GM12878 (cell line): ENCODE measurements around the gene SLC4A8. TPM values are rescaled to one million over a fixed set of nuclear protein-coding genes. Genes with fewer than 3 reads are reported as not detected.

Experiments used
- ATAC-seq: fragments of 200-7000 bp; cut with Tn5 transposase; 3 replicates; pipeline ENCODE4 v1.9.1; 2020; ENCODE audit warnings: mild to moderate bottlenecking, moderate library complexity
- BruUV-seq: library from RNA; stranded (reverse); fragments of 400-500 nt; replicated peaks from 2 replicates; lab custom pipeline; 2021; lab: Mats Ljungman, UMichigan
- CTCF ChIA-PET: fragments of 300-600 bp; sonication (Branson Sonifier 250); formaldehyde crosslinking; extraction: SDS; loops from one replicate; lab custom pipeline; 2021; ENCODE audit warnings: inconsistent platforms; lab: Yijun Ruan, JAX
- POLR2A ChIA-PET: fragments of 350-600 bp; formaldehyde crosslinking; extraction: SDS; loops from one replicate; lab custom pipeline; 2021; ENCODE audit warnings: inconsistent platforms; lab: Charles Lee
- RAD21 ChIA-PET: fragments of 300-600 bp; sonication (Branson Sonifier 250); formaldehyde crosslinking; loops from one replicate; lab custom pipeline; 2023; ENCODE audit warnings: antibody characterized with exemption; ENCODE audit not compliant: unreplicated experiment; lab: Charles Lee
- SMC1A ChIA-PET: fragments of 300-600 bp; sonication (Branson Sonifier 250); formaldehyde crosslinking; loops from one replicate; lab custom pipeline; 2023; ENCODE audit not compliant: unreplicated experiment, uncharacterized antibody; lab: Charles Lee
- DNase-seq: peaks from one replicate; pipeline ENCODE4 v3.0.0-alpha.2; 2011; ENCODE audit warnings: low read depth, low spot score
- FAIRE-seq: peaks from 3 replicates; lab custom pipeline; 2011; peaks lifted over from hg19 to GRCh38; lab: Jason Lieb, UNC
- H2AFZ ChIP-seq: 2 replicates; pipeline ENCODE4 v1.6.0; 2011; ENCODE audit warnings: low read depth, low read length, control low read depth; ENCODE audit not compliant: control insufficient read depth
- H3K27ac ChIP-seq: 2 replicates; pipeline ENCODE4 v1.5.1; 2011; ENCODE audit warnings: control low read depth; ENCODE audit not compliant: control insufficient read depth, insufficient read depth
- H3K27me3 ChIP-seq, 2 experiments: replicated peaks in 1 of 2; 2 replicates each; pipeline versions ENCODE4 v1.6.0 to v1.6.1; 2011; ENCODE audit warnings: low read length in 1 of 2; ENCODE audit not compliant: control insufficient read depth in 2 of 2, insufficient read depth in 2 of 2
- H3K36me3 ChIP-seq, 2 experiments: 2 replicates each; pipeline ENCODE4 v1.5.1; 2011; ENCODE audit warnings: low read length in 1 of 2; ENCODE audit not compliant: control insufficient read depth in 2 of 2, insufficient read depth in 2 of 2
- H3K4me1 ChIP-seq: 2 replicates; pipeline ENCODE4 v1.6.1; 2011; ENCODE audit warnings: mild to moderate bottlenecking, low read length, moderate library complexity, mixed read lengths; ENCODE audit not compliant: control insufficient read depth, insufficient read depth
- H3K4me2 ChIP-seq: 2 replicates; pipeline ENCODE4 v1.6.0; 2011; ENCODE audit warnings: control low read depth; ENCODE audit not compliant: control insufficient read depth, insufficient read depth
- H3K4me3 ChIP-seq: fragments of 200-600 bp; sonication (generic); 2 replicates; pipeline ENCODE4 v1.5.1; 2016
- H3K79me2 ChIP-seq: 2 replicates; pipeline ENCODE4 v1.6.0; 2011; ENCODE audit warnings: low read length; ENCODE audit not compliant: control insufficient read depth, insufficient read depth
- H3K9ac ChIP-seq: 2 replicates; pipeline ENCODE4 v1.8.0; 2011; ENCODE audit warnings: low read length, control low read depth, mixed read lengths; ENCODE audit not compliant: control insufficient read depth, insufficient read depth
- H3K9me3 ChIP-seq: replicated peaks from 3 replicates; pipeline ENCODE4 v1.5.1; 2011; ENCODE audit warnings: mild to moderate bottlenecking, low read length; ENCODE audit not compliant: control insufficient read depth, insufficient read depth
- H4K20me1 ChIP-seq: 2 replicates; pipeline ENCODE4 v1.6.0; 2011; ENCODE audit not compliant: control insufficient read depth, insufficient read depth
- ATF7 ChIP-seq: fragments of 450-650 bp; IDR thresholded peaks from 2 replicates; pipeline ENCODE4 v1.6.1; 2016; ENCODE audit warnings: low read depth, mild to moderate bottlenecking
- CBX3 ChIP-seq: fragments of 200-600 bp; sonication (generic); IDR thresholded peaks from 2 replicates; pipeline ENCODE4 v1.6.1; 2016; ENCODE audit warnings: low read depth, borderline replicate concordance
- EGR1 ChIP-seq, 2 experiments: IDR thresholded peaks; 1 replicate in 1 of 2; 2 replicates in 1 of 2; pipeline ENCODE4 v1.6.1; 2011 to 2012; ENCODE audit warnings: low read depth in 2 of 2, low read length in 2 of 2, borderline replicate concordance in 1 of 2, mild to moderate bottlenecking in 1 of 2, moderate library complexity in 1 of 2
- FOS ChIP-seq: IDR thresholded peaks from 3 replicates; pipeline ENCODE4 v1.6.1; 2011; ENCODE audit warnings: borderline replicate concordance; ENCODE audit not compliant: insufficient read length; ENCODE audit errors: extremely low read depth
- FOXM1 ChIP-seq: IDR thresholded peaks from 2 replicates; pipeline ENCODE4 v1.6.1; 2012; ENCODE audit warnings: low read depth, mild to moderate bottlenecking, inconsistent platforms, low read length, moderate library complexity
- IKZF2 ChIP-seq, 2 experiments: fragments of 450-650 bp; IDR thresholded peaks; 2 replicates each; pipeline ENCODE4 v1.6.1; 2017; ENCODE audit warnings: mild to moderate bottlenecking in 2 of 2, moderate library complexity in 2 of 2
- JUND ChIP-seq: IDR thresholded peaks from 2 replicates; pipeline ENCODE4 v1.6.1; 2012; ENCODE audit warnings: low read depth, mild to moderate bottlenecking, low read length, improper control_type of control experiment, moderate library complexity
- MEF2B ChIP-seq: fragments of 450-650 bp; IDR thresholded peaks from 2 replicates; pipeline ENCODE4 v1.6.1; 2018; ENCODE audit warnings: mild to moderate bottlenecking, moderate library complexity; ENCODE audit not compliant: partially characterized antibody, poor library complexity, severe bottlenecking
- MTA2 ChIP-seq: fragments of 450-650 bp; IDR thresholded peaks from 2 replicates; pipeline ENCODE4 v1.6.1; 2016; ENCODE audit warnings: low read depth, mild to moderate bottlenecking, moderate library complexity
- NBN ChIP-seq: fragments of 450-650 bp; IDR thresholded peaks from 2 replicates; pipeline ENCODE4 v1.6.1; 2016
- RCOR1 ChIP-seq: conservative IDR thresholded peaks from 2 replicates; pipeline ENCODE4 v1.6.1; 2012; ENCODE audit warnings: low read depth, low read length, improper control_type of control experiment
- RFX5 ChIP-seq: IDR thresholded peaks from 2 replicates; pipeline ENCODE4 v1.6.1; 2011; ENCODE audit warnings: low read depth, low read length, improper control_type of control experiment
- SPI1 ChIP-seq: IDR thresholded peaks from 2 replicates; pipeline ENCODE4 v1.6.1; 2011; ENCODE audit warnings: low read depth, mild to moderate bottlenecking, low read length, moderate library complexity, borderline replicate concordance; ENCODE audit not compliant: insufficient read depth
- TCF7 ChIP-seq: IDR thresholded peaks from 2 replicates; pipeline ENCODE4 v1.6.1; 2014; ENCODE audit warnings: antibody characterized with exemption, borderline replicate concordance
- ZBTB33 ChIP-seq: fragments of 450-650 bp; IDR thresholded peaks from 2 replicates; pipeline ENCODE4 v1.6.1; 2017; ENCODE audit warnings: mild to moderate bottlenecking
- ZSCAN29 ChIP-seq: fragments of 450-650 bp; IDR thresholded peaks from 2 replicates; pipeline ENCODE4 v1.6.1; 2017; ENCODE audit warnings: mild to moderate bottlenecking, moderate library complexity
- WGBS: methylation state at CpG from one replicate; pipeline ENCODE4 v1.1.6; 2016; ENCODE audit warnings: low lambda C conversion rate; ENCODE audit not compliant: insufficient replicate concordance, insufficient coverage; ENCODE audit errors: missing lambda C conversion rate; 5-methylcytosine and 5-hydroxymethylcytosine counted together
- in situ Hi-C: fragments of 300-500 bp; cut with MboI; formaldehyde crosslinking; loops from 9 replicates; pipeline ENCODE4 v1.14.3; 2018; ENCODE audit warnings: mixed read lengths
- intact Hi-C: fragments of 100-400 bp; cut with micrococcal nuclease; formaldehyde crosslinking; loops from one replicate; pipeline ENCODE4 v1.14.2; 2022; ENCODE audit not compliant: unreplicated experiment
- polyA plus RNA-seq, 11 experiments: library from polyadenylated mRNA; depleted of rRNA in 4 of 11; unstranded in 6 of 11; stranded (reverse) in 5 of 11; fragments of >200 nt; fragmentation: Nextera tagmentation in 4 of 11; fragmentation: Illumina TruSeq in 1 of 11; extraction: Ambion mirVana in 4 of 11; extraction: Trizol in 1 of 11; gene quantifications; 1 replicate in 1 of 11; 2 replicates in 10 of 11; pipeline versions ENCODE4 v1.2.1 to v1.2.3, GENCODE V29; 2011 to 2016; ENCODE audit warnings: inconsistent platforms in 2 of 11, missing spikeins in 2 of 11, low read depth in 1 of 11
- total RNA-seq, 4 experiments: library from RNA; depleted of rRNA in 3 of 4; stranded (reverse); fragments of >200 nt in 3 of 4; fragmentation: Illumina TruSeq in 1 of 4; extraction: Trizol in 1 of 4; gene quantifications; 2 replicates each; pipeline versions ENCODE4 v1.2.1 to v1.2.3, GENCODE V29; 2013 to 2021

Gene SLC4A8
- total and polyA plus RNA-seq, 10 of the 15 experiments (the other 5 are each of a cell fraction or from before 2014, with no cell fraction given) = 1.4 to 7.7 (median 3.7) TPM

GRCh38 chr12:51540996-51541395, 116.4 kb downstream of the SLC4A8 start:
- H3K9me3 ChIP-seq = no peaks in the 10 kb centered on the region
- H3K36me3 ChIP-seq = no peaks in the 10 kb centered on the region
- FAIRE-seq (no peak), ATAC-seq (no peak), DNase-seq (no peak)
- H2AFZ ChIP-seq = no peak overlapping the region
- no peak overlapping the region for H3K27ac ChIP-seq
- no peaks in the 10 kb centered on the region; a peak in 1 of 4 replicates for H3K27me3 ChIP-seq
- RAD21 ChIA-PET = interaction anchor here (1.6 kb wide), 1 partner anchor 9 kb away, joined by 3 read pairs; no protein-coding TSS in a partner anchor
- TF ChIP-seq CBX3 = no peak
- TF ChIP-seq FOXM1 = no peak
- no peak for TF ChIP-seq MEF2B
- no peak for TF ChIP-seq TCF7
- no peak overlapping the region for H3K9ac ChIP-seq
- POLR2A ChIA-PET = no interaction called here
- no peak overlapping the region for H3K4me2 ChIP-seq
- intact Hi-C loops = no loop called here
- 63% methylated on average over 4 of the region's 4 CpGs for WGBS
- CTCF ChIA-PET = interaction anchor here (0.9 kb wide), 1 partner anchor 9 kb away, joined by 3 read pairs; no protein-coding TSS in a partner anchor
- no peaks in the 10 kb centered on the region for H4K20me1 ChIP-seq
- in situ Hi-C loops = no loop called here
- SMC1A ChIA-PET = interaction anchor here (1.7 kb wide), 1 partner anchor 9 kb away, joined by 4 read pairs; no protein-coding TSS in a partner anchor
- BruUV-seq = no TSS peak
- H3K79me2 ChIP-seq = no peaks in the 10 kb centered on the region
- H3K4me1 ChIP-seq = no peaks in the 10 kb centered on the region
- no peak overlapping the region for H3K4me3 ChIP-seq

- Histone ChIP-seq H3K27ac (no peak overlapping the region), H3K4me2 (no peak overlapping the region), H3K27me3 (no peaks in the 10 kb centered on the region; a peak in 1 of 4 replicates), H3K4me3 (no peak overlapping the region), H4K20me1 (no peaks in the 10 kb centered on the region), H3K9me3 (no peaks in the 10 kb centered on the region), H2AFZ (no peak overlapping the region), H3K79me2 (no peaks in the 10 kb centered on the region), H3K9ac (no peak overlapping the region), H3K4me1 (no peaks in the 10 kb centered on the region), H3K36me3 (no peaks in the 10 kb centered on the region)
- no TSS peak for BruUV-seq
- ChIA-PET RAD21 (no interaction called here), POLR2A (no interaction called here), CTCF (interaction anchor here (1.9 kb wide), 1 partner anchor 18 kb away, joined by 5 read pairs; no protein-coding TSS in a partner anchor), SMC1A (no interaction called here)
- in situ Hi-C loops = no loop called here
- FAIRE-seq (no peak), DNase-seq (no peak), ATAC-seq (no peak)
- intact Hi-C loops = no loop called here
- no peak for TF ChIP-seq SPI1
- no peak for TF ChIP-seq FOS
- no peak for TF ChIP-seq RCOR1
- no peak for TF ChIP-seq EGR1 (IDR thresholded peaks at IDR 0.05; ENCODE audit: borderline replicate concordance in 1 of 2, low read depth in 2 of 2, low read length in 2 of 2)
- TF ChIP-seq ZBTB33 = no peak
- TF ChIP-seq MTA2 = no peak
- no peak for TF ChIP-seq ZSCAN29
- no peak for TF ChIP-seq RFX5
- no peak for TF ChIP-seq NBN
- TF ChIP-seq ATF7 = no peak
- no peak for TF ChIP-seq JUND
- no peak for TF ChIP-seq IKZF2 (IDR thresholded peaks at IDR 0.05)
These were observed 121.5 kb downstream of the SLC4A8 start for GRCh38 chr12:51546097-51546496.
